ENCODE results near the gene CNTFR.

CNTFR gene

DNA sequence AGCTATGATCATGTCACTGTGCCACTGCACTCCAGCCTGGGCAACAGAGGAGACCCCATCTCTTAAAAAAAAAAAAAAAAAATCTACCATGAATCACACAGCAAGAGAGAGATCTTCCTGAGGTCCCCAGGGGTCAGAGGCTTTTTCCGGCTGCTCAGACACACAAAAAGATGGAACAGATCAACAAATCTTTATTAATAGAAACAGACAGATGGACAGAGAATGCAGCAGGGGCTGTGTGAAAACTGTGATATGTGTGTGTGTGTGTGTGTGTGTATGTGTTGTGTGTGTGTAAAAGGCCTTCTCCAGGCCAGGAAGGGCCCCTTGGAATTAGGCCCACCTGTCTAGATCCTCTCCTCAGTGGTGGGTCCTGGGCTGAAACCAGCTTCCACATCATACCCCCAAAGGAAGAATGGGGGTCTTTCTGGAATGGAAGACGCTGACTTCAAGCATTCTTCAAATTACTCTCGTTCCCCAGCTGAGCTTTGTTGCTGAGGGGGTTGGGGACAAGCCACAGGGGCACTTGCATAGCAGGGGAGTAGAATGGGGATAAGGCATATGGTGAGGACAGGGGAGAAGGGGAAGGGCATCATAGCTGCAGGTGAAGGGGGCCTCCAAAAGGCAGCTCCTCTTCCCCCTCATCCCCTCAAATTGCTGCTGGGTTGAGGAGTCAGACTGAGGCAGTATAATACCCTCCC, 45.2 kb upstream of the CNTFR start:
- ChIA-PET POLR2A (interaction anchor here (1.6 kb wide), 1 partner anchor 14 kb away, joined by 3 read pairs; the partner anchor contains the start of gene DCTN3), CTCF (interaction anchor here (0.6 to 12.1 kb wide), 34 partner anchors 9 to 984 kb away, joined by 3 to 328 read pairs (median 4); partner anchors contain the start of genes CCL27, DCTN3, FAM219A and FANCG)
- no peak for DNase-seq (ENCODE audit: extremely low spot score)
- TF ChIP-seq, protein P1, sequence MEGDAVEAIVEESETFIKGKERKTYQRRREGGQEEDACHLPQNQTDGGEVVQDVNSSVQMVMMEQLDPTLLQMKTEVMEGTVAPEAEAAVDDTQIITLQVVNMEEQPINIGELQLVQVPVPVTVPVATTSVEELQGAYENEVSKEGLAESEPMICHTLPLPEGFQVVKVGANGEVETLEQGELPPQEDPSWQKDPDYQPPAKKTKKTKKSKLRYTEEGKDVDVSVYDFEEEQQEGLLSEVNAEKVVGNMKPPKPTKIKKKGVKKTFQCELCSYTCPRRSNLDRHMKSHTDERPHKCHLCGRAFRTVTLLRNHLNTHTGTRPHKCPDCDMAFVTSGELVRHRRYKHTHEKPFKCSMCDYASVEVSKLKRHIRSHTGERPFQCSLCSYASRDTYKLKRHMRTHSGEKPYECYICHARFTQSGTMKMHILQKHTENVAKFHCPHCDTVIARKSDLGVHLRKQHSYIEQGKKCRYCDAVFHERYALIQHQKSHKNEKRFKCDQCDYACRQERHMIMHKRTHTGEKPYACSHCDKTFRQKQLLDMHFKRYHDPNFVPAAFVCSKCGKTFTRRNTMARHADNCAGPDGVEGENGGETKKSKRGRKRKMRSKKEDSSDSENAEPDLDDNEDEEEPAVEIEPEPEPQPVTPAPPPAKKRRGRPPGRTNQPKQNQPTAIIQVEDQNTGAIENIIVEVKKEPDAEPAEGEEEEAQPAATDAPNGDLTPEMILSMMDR (IDR thresholded peaks at IDR 0.05; ENCODE audit: control extremely low read depth, extremely low read depth, low read depth, missing control alignments): no peak

DNA sequence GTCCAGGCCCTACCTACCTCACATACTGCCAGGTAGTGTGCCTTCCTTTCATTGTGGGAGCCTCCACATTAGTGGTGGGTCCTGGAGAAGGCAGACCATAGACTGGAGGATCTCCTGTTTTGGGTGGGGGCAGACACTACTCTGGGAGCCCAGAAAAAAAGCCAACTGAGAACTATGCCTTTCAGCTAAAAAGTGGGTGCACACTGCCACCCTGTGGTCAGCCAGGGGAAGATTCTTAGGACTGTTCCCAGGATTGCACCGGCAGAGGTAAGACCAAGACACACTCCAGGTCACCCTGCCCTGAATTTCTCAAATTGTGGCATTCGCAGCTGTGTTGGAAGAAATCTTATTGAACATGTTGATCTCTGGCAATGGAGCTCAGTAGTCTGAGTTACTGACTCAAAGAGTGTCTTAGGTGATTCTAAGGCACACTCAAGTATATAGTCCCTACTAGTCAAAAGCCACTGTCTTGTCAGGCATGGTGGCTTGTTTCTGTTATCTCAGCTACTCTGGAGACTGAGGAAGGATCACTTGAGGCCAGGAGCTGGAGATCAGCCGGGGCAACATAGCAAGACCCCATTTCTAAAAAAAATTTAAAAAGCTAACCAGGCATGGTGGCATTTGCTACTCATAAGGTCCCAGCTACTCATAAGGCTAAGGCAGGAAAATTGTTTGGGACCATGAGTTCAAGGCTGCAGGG, 44.5 kb upstream of the CNTFR start:
- ChIA-PET CTCF (interaction anchor here (0.6 to 12.1 kb wide), 36 partner anchors 9 to 985 kb away, joined by 3 to 328 read pairs (median 4); partner anchors contain the start of genes CCL27, DCTN3, FAM219A and FANCG), POLR2A (interaction anchor here (1.6 kb wide), 1 partner anchor 14 kb away, joined by 3 read pairs; the partner anchor contains the start of gene DCTN3)
- peak; percentile 73 for DNase-seq (ENCODE audit: extremely low spot score)
- TF ChIP-seq, protein P1 (IDR thresholded peaks at IDR 0.05; ENCODE audit: control extremely low read depth, extremely low read depth, low read depth, missing control alignments): peak; percentile 87

DNA sequence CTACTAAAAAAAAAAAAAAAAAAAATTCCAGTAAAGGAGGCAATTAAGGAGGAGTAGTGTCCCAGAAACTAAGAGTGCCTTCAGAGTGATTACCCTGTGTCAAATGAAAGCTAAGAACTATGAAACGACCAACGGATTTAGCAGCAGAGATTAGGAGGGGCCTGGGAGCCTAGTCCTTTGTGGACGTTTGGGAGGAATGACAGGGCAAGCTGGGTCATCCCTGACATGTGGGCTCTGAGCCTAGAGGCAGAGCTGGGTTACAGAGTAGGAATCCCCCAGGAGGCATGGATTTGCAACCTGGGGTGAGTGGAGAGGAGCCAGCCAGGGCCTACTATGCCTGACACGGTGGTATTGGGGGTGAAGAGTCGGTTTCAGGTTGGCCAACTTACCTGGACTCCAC, 43.6 kb upstream of the CNTFR start:
- TF ChIP-seq, protein P1 (IDR thresholded peaks at IDR 0.05; ENCODE audit: control extremely low read depth, extremely low read depth, low read depth, missing control alignments): no peak
- POLR2A ChIA-PET: no interaction called here
- no peak for DNase-seq (ENCODE audit: extremely low spot score)
- CTCF ChIA-PET: interaction anchor here (0.6 to 12.1 kb wide), 21 partner anchors 8 to 419 kb away, joined by 3 to 328 read pairs (median 8); partner anchors contain the start of genes CCL27, DCTN3, FAM219A and GALT

DNA sequence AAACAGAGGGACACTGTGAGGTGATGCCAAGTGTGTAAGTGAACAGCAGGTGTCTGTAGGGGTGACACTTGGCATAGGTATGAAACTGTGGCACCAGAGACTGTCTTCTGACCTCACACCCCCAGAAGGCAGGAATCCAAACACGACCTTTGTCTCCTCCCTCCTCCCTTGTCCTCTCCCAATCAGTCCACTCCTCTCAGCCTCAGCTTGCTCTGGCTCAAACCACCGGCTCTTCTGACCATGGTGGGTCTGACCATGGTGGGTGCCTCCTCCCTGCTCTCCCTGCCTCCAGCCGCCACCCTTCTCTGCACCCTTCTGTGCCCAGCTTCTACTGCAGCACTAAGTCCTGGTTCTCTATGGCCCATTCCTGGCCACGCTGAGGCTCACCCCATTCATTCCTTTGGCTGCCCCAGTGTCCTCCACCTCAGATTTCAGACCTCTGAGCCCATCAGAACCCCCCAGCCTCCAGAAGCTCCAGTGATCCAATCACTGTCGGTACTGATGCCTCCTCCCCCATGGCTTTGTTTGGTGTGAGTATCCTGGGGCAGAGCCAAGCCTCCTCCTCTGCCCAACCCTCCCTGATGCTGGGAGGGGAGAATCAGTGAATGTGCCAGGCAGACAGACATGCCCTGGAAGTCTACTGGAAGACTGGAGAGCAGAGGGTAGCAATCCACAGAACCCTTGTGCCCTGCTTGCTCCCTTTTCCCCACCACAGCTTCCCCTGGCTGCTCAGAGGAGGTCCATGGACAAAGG, 41.1 kb upstream of the CNTFR start:
- TF ChIP-seq, protein P1 (IDR thresholded peaks at IDR 0.05; ENCODE audit: control extremely low read depth, extremely low read depth, low read depth, missing control alignments): no peak
- POLR2A ChIA-PET: no interaction called here
- CTCF ChIA-PET: interaction anchor here (1.0 to 12.1 kb wide), 7 partner anchors 9 to 83 kb away, joined by 3 to 328 read pairs (median 7); partner anchors contain the start of genes DCTN3, GALT and RPP25L
- DNase-seq (ENCODE audit: extremely low spot score): no peak

DNA sequence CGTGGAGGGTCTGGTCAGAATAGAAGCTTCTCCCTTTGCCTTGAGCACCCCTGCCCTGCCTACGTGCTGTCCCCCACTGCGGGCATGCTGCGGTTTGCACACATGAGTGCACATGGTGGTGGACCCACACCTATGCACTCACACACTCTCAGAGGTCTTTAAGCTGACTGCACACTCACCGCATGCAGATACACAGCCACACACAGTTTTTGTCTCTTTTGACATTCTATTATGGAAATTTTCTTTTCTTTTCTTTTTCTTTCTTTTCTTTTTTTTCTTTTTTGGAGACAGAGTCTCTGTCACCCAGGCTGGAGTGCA, 39.9 kb upstream of the CNTFR start:
- TF ChIP-seq, protein P1 (IDR thresholded peaks at IDR 0.05; ENCODE audit: control extremely low read depth, extremely low read depth, low read depth, missing control alignments): no peak
- no peak for DNase-seq (ENCODE audit: extremely low spot score)

More for the DNA sequence above, 39.9 kb upstream of the CNTFR start:
- ChIA-PET CTCF (interaction anchor here (1.0 to 12.1 kb wide), 5 partner anchors 9 to 82 kb away, joined by 3 to 328 read pairs (median 7); partner anchors contain the start of genes DCTN3, RPP25L and SIGMAR1), POLR2A (no interaction called here)
